ENCODE results near the gene MROH9. TPM values are rescaled to one million over a fixed set of nuclear protein-coding genes. Genes with fewer than 3 reads are reported as not detected.

The MROH9 gene
- total RNA-seq, 1 donor from 2014 or later: 0.16 TPM

- DNase-seq (ENCODE audit: low read depth): peak; percentile 62
These were observed 31.9 kb downstream of the MROH9 start for GRCh38 chr1:170967042-170967910.

- DNase-seq (ENCODE audit: low read depth): no peak
These were observed 34.9 kb downstream of the MROH9 start for GRCh38 chr1:170970256-170970655.

- peak; percentile 87 for DNase-seq (ENCODE audit: low read depth)
These were observed 43.1 kb downstream of the MROH9 start for GRCh38 chr1:170978371-170978910.

GRCh38 chr1:170985406-170985805, 50.1 kb downstream of the MROH9 start:
- DNase-seq (ENCODE audit: low read depth): no peak

- no peak for DNase-seq (ENCODE audit: low read depth)
These were observed 51.6 kb downstream of the MROH9 start for GRCh38 chr1:170986901-170987300.

GRCh38 chr1:170987424-170987823, 52.1 kb downstream of the MROH9 start:
- no peak for DNase-seq (ENCODE audit: low read depth)

GRCh38 chr1:170993151-170993550, 57.8 kb downstream of the MROH9 start:
- no peak for DNase-seq (ENCODE audit: low read depth)

GRCh38 chr1:170993717-170994116, 58.4 kb downstream of the MROH9 start:
- DNase-seq (ENCODE audit: low read depth): no peak

GRCh38 chr1:171014880-171015279, 79.5 kb downstream of the MROH9 start:
- no peak for DNase-seq (ENCODE audit: low read depth)

GRCh38 chr1:171017426-171017825, 82.1 kb downstream of the MROH9 start:
- peak; percentile 83 for DNase-seq (ENCODE audit: low read depth)

GRCh38 chr1:171019971-171020370, 84.6 kb downstream of the MROH9 start:
- no peak for DNase-seq (ENCODE audit: low read depth)

- DNase-seq (ENCODE audit: low read depth): no peak
These were observed 97.7 kb downstream of the MROH9 start for GRCh38 chr1:171032822-171033702.

- DNase-seq (ENCODE audit: low read depth): no peak
These were observed 102.3 kb downstream of the MROH9 start for GRCh38 chr1:171037626-171038025.

- no peak for DNase-seq (ENCODE audit: low read depth)
These were observed 103.0 kb downstream of the MROH9 start for GRCh38 chr1:171038284-171038683.

- no peak for DNase-seq (ENCODE audit: low read depth)
These were observed 112.7 kb downstream of the MROH9 start for GRCh38 chr1:171048014-171048413.

GRCh38 chr1:171052977-171053376, 117.6 kb downstream of the MROH9 start:
- DNase-seq (ENCODE audit: low read depth): no peak

- DNase-seq (ENCODE audit: low read depth): peak; percentile 4
These were observed 120.8 kb downstream of the MROH9 start for GRCh38 chr1:171055966-171056643.

- no peak for DNase-seq (ENCODE audit: low read depth)
These were observed 126.2 kb downstream of the MROH9 start for GRCh38 chr1:171061425-171062143.

- DNase-seq (ENCODE audit: low read depth): no peak
These were observed 127.6 kb downstream of the MROH9 start for GRCh38 chr1:171062902-171063301.

- DNase-seq (ENCODE audit: low read depth): no peak
These were observed 139.7 kb downstream of the MROH9 start for GRCh38 chr1:171075041-171075440.

All from myocyte (in vitro differentiated cells).